Motor neuron (in vitro differentiated cells): ENCODE results near the gene TEX22. TPM values are rescaled to one million over a fixed set of nuclear protein-coding genes. Genes with fewer than 3 reads are reported as not detected.
A peak's percentile ranks its signal among the peaks of the same experiment; 100 is the strongest.

Source experiments
- ATAC-seq, 8 experiments: fragments of 200-7000 bp; cut with Tn5 transposase; replicated peaks in 6 of 8; 2 replicates each; pipeline ENCODE4 v1.8.0; 2021; ENCODE audit warnings: mild to moderate bottlenecking in 8 of 8, moderate library complexity in 8 of 8
- H3K27ac ChIP-seq, 2 donors: fragments of 250-450 bp; sonication (Bioruptor Pico); 2 replicates each; pipeline ENCODE4 v1.9.0; 2021; ENCODE audit warnings: antibody characterized with exemption in 2 of 2, mild to moderate bottlenecking in 2 of 2, moderate library complexity in 1 of 2
- H3K4me1 ChIP-seq, 2 donors: fragments of 250-450 bp; sonication (Bioruptor Pico); replicated peaks in 1 of 2; 2 replicates each; pipeline ENCODE4 v1.6.1; 2021; ENCODE audit warnings: antibody characterized with exemption in 2 of 2, mild to moderate bottlenecking in 2 of 2, moderate library complexity in 1 of 2
- H3K4me3 ChIP-seq, 5 donors: fragments of 250-450 bp; sonication (Bioruptor Pico); 2 replicates each; pipeline ENCODE4 v1.9.0; 2021; ENCODE audit warnings: antibody characterized with exemption in 5 of 5, mild to moderate bottlenecking in 5 of 5, moderate library complexity in 4 of 5
- WGBS, 10 experiments: fragments of 450-650 bp; shearing (Covaris generic); methylation state at CpG; one replicate each; pipeline ENCODE4 v1.0.0; 2022; 5-methylcytosine and 5-hydroxymethylcytosine counted together
- in situ Hi-C, 9 experiments: fragments of 400-800 bp; cut with MboI; loops; one replicate each; pipeline ENCODE4 v1.15.0; 2021; ENCODE audit warnings: low sequenced_read_pairs in 9 of 9, low pct_unique_long_range_greater_than_20kb in 2 of 9; ENCODE audit not compliant: unreplicated experiment in 9 of 9
- total RNA-seq, 8 experiments: library from RNA; unstranded; fragments of 300-600 nt; gene quantifications; 2 replicates each; pipeline versions ENCODE4 v1.2.3 to v1.2.4, GENCODE V29; 2022

The TEX22 gene
- total RNA-seq, 8 experiments from 2014 or later, result 0.25 to 1.1 (median 0.88) TPM

DNA sequence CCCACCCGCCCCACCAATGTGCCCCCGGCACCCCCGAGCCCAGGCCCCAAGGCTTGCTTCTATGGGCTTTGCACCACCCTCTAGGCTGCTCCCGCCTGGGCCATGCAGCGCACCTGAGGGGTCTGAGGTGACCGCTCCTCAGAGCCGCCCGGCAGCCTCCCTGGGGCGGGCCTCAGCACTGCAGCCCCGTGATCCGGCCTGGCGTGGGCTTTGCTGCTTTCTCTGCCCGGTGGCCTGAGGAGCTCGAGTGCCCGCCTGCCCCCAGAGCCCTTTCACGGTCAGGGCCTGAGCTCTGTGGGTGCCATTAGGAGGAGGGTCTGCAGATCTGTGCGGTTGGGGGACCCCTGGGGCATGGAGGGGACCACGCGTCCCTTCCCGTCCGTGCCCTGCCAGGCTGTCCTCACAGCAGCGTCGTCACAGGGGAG lies 27.5 kb downstream of the TEX22 start:
- H3K27ac ChIP-seq, result no peak overlapping the region
- in situ Hi-C loops, result no loop called here
- H3K4me3 ChIP-seq, result no peak overlapping the region
- 87% methylated on average over 3 of the region's 23 CpGs; no CpG with 5 or more reads in 9 of the 10 experiments for WGBS, 10 experiments
- peaks cover 6 to 11% of the 10 kb centered on the region in 2 donors for H3K4me1 ChIP-seq
- no peak for ATAC-seq

DNA sequence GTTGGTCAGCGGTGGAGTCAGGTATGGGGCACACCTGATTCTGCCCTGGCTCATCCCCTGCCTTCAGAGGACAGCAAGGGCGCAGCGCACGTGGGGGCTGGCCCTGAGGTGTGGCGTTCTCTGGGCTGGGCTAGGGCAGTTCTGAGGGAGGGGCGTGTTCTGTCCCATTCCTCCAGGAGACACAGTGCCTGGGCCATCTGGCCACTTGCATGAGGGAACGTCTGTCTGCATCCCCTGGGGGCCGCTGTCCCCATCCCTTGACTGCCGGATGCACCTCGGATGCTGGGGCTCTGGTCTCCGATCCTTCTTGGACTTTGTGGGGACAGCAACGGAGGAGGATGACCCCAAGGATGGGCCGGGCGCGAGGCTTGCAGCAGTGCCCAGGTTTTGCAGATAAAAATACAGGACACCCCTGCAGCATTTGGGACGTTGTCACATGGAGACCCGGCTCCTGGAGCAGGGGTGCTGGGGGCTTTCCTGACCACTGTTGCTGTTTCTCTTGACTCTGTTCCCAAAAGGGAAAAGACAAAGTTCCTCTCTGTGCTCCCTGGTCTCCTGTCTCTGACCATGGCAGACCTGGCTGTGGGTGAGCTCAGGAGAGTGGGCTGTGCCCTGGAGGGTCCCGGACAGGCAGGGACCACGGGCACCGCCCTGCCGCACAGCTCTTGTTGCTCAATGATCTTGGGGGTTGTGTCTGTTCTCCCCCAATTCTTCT lies 28.2 kb downstream of the TEX22 start:
- in situ Hi-C loops, result no loop called here
- ATAC-seq, result no peak
- Histone ChIP-seq H3K4me3 (no peak overlapping the region), H3K27ac (no peak overlapping the region), H3K4me1 (peaks cover 0 to 4% of the 10 kb centered on the region in 2 donors)
- 80 to 100% (median 93%) methylated on average over 1 to 14 of the region's 21 CpGs; no CpG with 5 or more reads in 5 of the 10 experiments for WGBS, 10 experiments

DNA sequence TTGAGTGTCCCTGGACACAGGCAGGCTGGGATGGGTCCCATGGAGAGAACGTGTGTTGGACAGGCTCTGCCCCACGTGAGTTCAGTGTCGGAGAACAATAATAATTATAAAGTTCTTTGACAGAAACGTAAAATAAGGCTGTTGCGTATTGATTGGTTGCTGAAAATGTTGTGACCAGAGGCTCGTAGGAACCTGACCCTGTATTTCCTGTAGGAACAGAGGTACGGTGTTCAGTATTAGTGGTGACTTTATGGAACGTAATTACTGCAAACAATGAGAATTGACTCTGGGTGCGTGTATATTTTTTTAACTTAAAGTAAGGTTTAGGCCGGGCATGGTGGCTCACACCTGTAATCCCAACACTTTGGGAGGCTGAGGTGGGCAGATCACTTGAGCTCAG lies 29.1 kb downstream of the TEX22 start:
- in situ Hi-C loops, result no loop called here
- no peak overlapping the region for H3K27ac ChIP-seq
- WGBS, 10 experiments, result 94 to 100% (median 99%) methylated on average over 1 to 9 of the region's 10 CpGs; no CpG with 5 or more reads in 2 of the 10 experiments
- no peaks in the 10 kb centered on the region for H3K4me1 ChIP-seq
- no peak overlapping the region for H3K4me3 ChIP-seq
- no peak for ATAC-seq

- 80 to 100% (median 92%) methylated on average over 1 to 8 of the region's 9 CpGs; no CpG with 5 or more reads in 1 of the 10 experiments for WGBS, 10 experiments
- in situ Hi-C loops, result no loop called here
Observed at GRCh38 chr14:105427936-105428485, 29.7 kb downstream of the TEX22 start.

DNA sequence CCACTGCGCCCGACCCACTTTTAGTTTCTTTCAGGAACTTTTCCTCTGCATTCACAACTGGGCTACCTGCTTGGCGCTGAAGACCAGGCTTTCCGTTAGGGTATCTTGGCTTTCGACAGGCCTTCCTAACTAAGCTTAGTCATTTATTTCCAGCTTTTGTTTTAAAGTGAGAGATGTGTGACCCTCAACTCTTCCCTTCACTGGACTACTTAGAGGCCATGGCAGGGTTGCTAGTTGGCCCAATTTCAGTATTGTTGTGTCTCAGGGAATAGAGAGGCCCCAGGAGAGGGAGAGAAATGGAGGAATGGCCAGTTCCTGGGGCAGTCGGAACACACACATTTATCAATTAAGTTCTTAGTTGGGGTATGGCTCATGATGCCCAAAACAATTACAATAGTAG lies 31.7 kb downstream of the TEX22 start:
- no peak for ATAC-seq
- H3K27ac ChIP-seq, result no peak overlapping the region
- in situ Hi-C loops, result no loop called here
- 89 to 100% (median 94%) methylated on average over 2 to 6 of the region's 6 CpGs; no CpG with 5 or more reads in 3 of the 10 experiments for WGBS, 10 experiments
- no peaks in the 10 kb centered on the region for H3K4me1 ChIP-seq
- H3K4me3 ChIP-seq, result no peak overlapping the region

More at GRCh38 chr14:105427936-105428485, 29.7 kb downstream of the TEX22 start:
- H3K27ac ChIP-seq, result no peak overlapping the region
- no peak for ATAC-seq
- H3K4me3 ChIP-seq, result no peak overlapping the region
- no peaks in the 10 kb centered on the region for H3K4me1 ChIP-seq

DNA sequence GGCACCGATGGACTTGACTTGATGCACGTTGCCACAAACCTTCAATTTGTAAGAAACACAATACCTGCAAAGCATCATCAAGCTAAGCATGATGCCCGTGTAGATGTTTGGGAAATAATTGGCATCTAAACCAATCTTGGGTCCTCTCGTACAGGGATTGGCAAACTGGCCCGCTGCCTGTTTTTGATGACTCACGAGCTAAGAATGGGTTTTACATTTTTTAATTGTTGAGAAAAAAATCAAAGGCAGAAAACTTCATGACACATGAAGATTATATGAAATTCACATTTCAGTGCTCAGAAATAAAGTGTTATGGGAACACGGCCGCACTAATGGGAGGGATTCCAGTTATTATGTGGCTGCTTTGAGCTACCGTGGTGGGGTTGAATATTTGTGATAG lies 32.2 kb downstream of the TEX22 start:
- H3K4me3 ChIP-seq, result no peak overlapping the region
- no peaks in the 10 kb centered on the region for H3K4me1 ChIP-seq
- H3K27ac ChIP-seq, result no peak overlapping the region
- in situ Hi-C loops, result no loop called here
- 0 to 100% (median 83%) methylated on average over 2 to 9 of the region's 9 CpGs; no CpG with 5 or more reads in 3 of the 10 experiments for WGBS, 10 experiments
- ATAC-seq, result peak in 3 of 8 experiments; percentile 19 to 72 (median 57)

DNA sequence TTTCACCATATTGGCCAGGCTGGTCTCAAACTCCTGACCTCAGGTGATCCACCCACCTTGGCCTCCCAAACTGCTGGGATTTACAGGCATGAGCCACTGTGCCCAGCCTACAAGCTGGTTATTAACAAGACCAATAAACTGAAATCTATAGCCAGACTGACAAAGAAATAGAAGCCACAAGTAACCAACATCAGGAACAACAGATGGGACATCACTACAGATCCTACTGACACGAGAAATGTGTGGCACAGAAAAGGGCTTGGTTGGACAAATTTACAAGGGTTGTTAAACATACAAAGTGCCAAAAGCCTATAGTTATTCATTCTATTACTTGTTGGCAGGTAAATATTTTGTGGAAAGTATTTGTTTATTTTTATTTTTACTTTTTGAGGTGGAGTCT lies 32.9 kb downstream of the TEX22 start:
- H3K27ac ChIP-seq, result no peak overlapping the region
- no peaks in the 10 kb centered on the region for H3K4me1 ChIP-seq
- no peak overlapping the region for H3K4me3 ChIP-seq
- 88 to 100% (median 91%) methylated on average over 1 of the region's 1 CpG; no CpG with 5 or more reads in 7 of the 10 experiments for WGBS, 10 experiments
- in situ Hi-C loops, result no loop called here
- no peak for ATAC-seq

GRCh38 chr14:105432657-105433056 lies 34.3 kb downstream of the TEX22 start:
- Histone ChIP-seq H3K27ac (no peak overlapping the region), H3K4me1 (no peaks in the 10 kb centered on the region), H3K4me3 (no peak overlapping the region)
- 55 to 92% (median 89%) methylated on average over 1 to 9 of the region's 12 CpGs; no CpG with 5 or more reads in 3 of the 10 experiments for WGBS, 10 experiments
- ATAC-seq, result no peak
- in situ Hi-C loops, result no loop called here

GRCh38 chr14:105433161-105433605 lies 34.8 kb downstream of the TEX22 start:
- Histone ChIP-seq H3K4me1 (no peaks in the 10 kb centered on the region), H3K27ac (no peak overlapping the region), H3K4me3 (no peak overlapping the region)
- ATAC-seq, result no peak
- 95 to 100% (median 100%) methylated on average over 1 to 4 of the region's 17 CpGs; no CpG with 5 or more reads in 5 of the 10 experiments for WGBS, 10 experiments
- in situ Hi-C loops, result no loop called here

GRCh38 chr14:105436402-105436801 lies 38.1 kb downstream of the TEX22 start:
- no peak for ATAC-seq
- no peak overlapping the region for H3K27ac ChIP-seq
- in situ Hi-C loops, result no loop called here
- no peaks in the 10 kb centered on the region for H3K4me1 ChIP-seq
- no peak overlapping the region for H3K4me3 ChIP-seq
- WGBS, 10 experiments, result 78 to 96% (median 90%) methylated on average over 2 to 11 of the region's 12 CpGs; no CpG with 5 or more reads in 2 of the 10 experiments

- WGBS, 10 experiments, result 79 to 100% (median 96%) methylated on average over 2 to 7 of the region's 31 CpGs; no CpG with 5 or more reads in 1 of the 10 experiments
- no peak overlapping the region for H3K27ac ChIP-seq
- H3K4me1 ChIP-seq, result no peaks in the 10 kb centered on the region
- ATAC-seq, result no peak
- H3K4me3 ChIP-seq, result no peak overlapping the region
- in situ Hi-C loops, result no loop called here
Observed at GRCh38 chr14:105436891-105437722, 38.8 kb downstream of the TEX22 start.

- 50 to 100% (median 100%) methylated on average over 1 to 5 of the region's 18 CpGs; no CpG with 5 or more reads in 5 of the 10 experiments for WGBS, 10 experiments
- Histone ChIP-seq H3K4me1 (no peaks in the 10 kb centered on the region), H3K27ac (no peak overlapping the region), H3K4me3 (no peak overlapping the region)
- no peak for ATAC-seq
- in situ Hi-C loops, result no loop called here
Observed at GRCh38 chr14:105437723-105438500, 39.6 kb downstream of the TEX22 start.
